Lower leg skin (tissue), 4 donors: ENCODE results near the gene MED25. TPM values are rescaled to one million over a fixed set of nuclear protein-coding genes. Genes with fewer than 3 reads are reported as not detected.

Source experiments
- DNase-seq, 2 donors: peaks; one replicate each; pipeline ENCODE4 v3.0.0-alpha.2; 2019; ENCODE audit warnings: low spot score in 2 of 2
- H3K4me3 ChIP-seq: fragments of 200-600 bp; sonication (generic); 2 replicates; pipeline ENCODE4 v1.5.1; 2017; ENCODE audit warnings: mild to moderate bottlenecking, low read depth; ENCODE audit not compliant: poor library complexity, severe bottlenecking
- POLR2A ChIP-seq, 2 donors: fragments of 450-650 bp; IDR thresholded peaks; one replicate each; pipeline ENCODE4 v1.6.1; 2016 to 2017; ENCODE audit warnings: antibody characterized with exemption in 2 of 2, mild to moderate bottlenecking in 1 of 2, moderate library complexity in 1 of 2
- WGBS, 2 donors: methylation state at CpG; one replicate each; pipeline ENCODE4 v1.1.5; 2018; 5-methylcytosine and 5-hydroxymethylcytosine counted together
- intact Hi-C: fragments of 100-400 bp; cut with DNase I; formaldehyde crosslinking; loops from one replicate; pipeline ENCODE4 v1.15.0; 2023; ENCODE audit warnings: low total_unique reads
- total RNA-seq, 4 donors: library from RNA; depleted of rRNA; stranded (reverse); fragments of >200 nt; gene quantifications; one replicate each; pipeline ENCODE4 v1.1.0, GENCODE V29; 2016
- TF ChIP-seq, protein P1 (sequence below), 3 donors: fragments of 450-650 bp; IDR thresholded peaks; one replicate each; pipeline ENCODE4 v1.5.1; 2016; ENCODE audit warnings: antibody characterized with exemption in 3 of 3, mild to moderate bottlenecking in 3 of 3, moderate library complexity in 2 of 3

MED25 gene
- total RNA-seq, 4 donors from 2014 or later, result 28.9 to 43.7 (median 30.8) TPM

DNA sequence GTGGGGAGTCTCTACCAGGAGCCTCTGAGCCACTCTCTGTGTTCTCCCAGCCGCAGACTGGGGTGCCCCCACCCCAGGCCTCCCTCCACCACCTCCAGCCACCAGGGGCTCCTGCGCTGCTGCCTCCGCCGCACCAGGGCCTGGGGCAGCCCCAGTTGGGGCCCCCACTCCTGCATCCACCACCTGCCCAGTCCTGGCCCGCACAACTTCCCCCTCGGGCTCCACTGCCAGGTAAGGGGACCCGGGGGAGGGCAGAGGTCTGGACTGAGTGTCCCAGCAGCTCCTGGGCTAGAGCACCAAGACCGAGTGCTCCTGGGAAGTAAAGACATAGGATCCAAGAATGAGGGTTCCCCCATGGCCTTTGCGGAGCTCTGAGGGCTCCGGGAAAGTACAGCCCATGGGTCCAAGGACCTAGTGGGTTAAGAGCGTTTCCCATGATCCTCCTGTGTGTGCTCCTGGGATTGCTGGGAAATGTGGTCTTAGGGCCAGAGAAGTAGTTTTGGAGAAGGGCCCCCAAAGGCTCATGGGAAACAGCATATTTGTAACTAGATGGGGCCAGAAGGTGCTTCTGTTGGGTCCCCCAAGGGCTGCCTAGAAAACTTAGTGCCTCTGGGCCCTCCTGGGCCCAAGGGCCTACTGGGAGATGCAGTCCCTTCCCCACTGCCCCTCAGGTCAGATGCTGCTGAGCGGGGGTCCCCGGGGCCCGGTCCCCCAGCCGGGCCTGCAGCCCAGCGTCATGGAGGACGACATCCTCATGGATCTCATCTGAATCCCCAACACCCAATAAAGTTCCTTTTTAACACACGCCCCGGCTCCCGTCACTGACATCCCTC, 18.3 kb downstream of the MED25 start:
- DNase-seq, result no peak
- 91 to 94% methylated on average over 15 to 20 of the region's 20 CpGs for WGBS, 2 donors
- intact Hi-C loops, result no loop called here
- H3K4me3 ChIP-seq, result no peak overlapping the region
- TF ChIP-seq, protein P1, sequence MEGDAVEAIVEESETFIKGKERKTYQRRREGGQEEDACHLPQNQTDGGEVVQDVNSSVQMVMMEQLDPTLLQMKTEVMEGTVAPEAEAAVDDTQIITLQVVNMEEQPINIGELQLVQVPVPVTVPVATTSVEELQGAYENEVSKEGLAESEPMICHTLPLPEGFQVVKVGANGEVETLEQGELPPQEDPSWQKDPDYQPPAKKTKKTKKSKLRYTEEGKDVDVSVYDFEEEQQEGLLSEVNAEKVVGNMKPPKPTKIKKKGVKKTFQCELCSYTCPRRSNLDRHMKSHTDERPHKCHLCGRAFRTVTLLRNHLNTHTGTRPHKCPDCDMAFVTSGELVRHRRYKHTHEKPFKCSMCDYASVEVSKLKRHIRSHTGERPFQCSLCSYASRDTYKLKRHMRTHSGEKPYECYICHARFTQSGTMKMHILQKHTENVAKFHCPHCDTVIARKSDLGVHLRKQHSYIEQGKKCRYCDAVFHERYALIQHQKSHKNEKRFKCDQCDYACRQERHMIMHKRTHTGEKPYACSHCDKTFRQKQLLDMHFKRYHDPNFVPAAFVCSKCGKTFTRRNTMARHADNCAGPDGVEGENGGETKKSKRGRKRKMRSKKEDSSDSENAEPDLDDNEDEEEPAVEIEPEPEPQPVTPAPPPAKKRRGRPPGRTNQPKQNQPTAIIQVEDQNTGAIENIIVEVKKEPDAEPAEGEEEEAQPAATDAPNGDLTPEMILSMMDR (IDR thresholded peaks at IDR 0.05), result no peak
- no peak for TF ChIP-seq POLR2A (IDR thresholded peaks at IDR 0.05)

DNA sequence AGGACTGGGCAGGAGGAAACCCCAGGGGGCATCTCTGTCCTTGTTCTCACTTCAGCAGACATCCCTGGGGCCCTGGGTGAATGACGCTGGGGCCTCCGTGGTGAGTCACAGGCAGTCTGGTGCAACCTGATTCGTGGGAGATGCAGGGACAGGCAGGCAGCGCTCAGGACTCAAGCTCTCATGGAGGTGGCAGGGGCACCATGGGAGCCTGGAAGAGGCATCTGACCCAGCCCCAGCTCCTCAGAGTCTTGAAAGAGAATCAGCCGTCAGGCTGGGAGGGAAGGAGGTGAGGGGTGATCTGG, 18.9 kb downstream of the MED25 start:
- DNase-seq, result no peak
- TF ChIP-seq, protein P1 (IDR thresholded peaks at IDR 0.05), result no peak
- no peak for TF ChIP-seq POLR2A (IDR thresholded peaks at IDR 0.05)
- WGBS, 2 donors, result 84 to 91% methylated on average over 3 to 5 of the region's 5 CpGs
- intact Hi-C loops, result no loop called here
- no peak overlapping the region for H3K4me3 ChIP-seq

GRCh38 chr19:49837425-49837824, 19.3 kb downstream of the MED25 start:
- no peak for DNase-seq
- TF ChIP-seq, protein P1 (IDR thresholded peaks at IDR 0.05), result no peak
- TF ChIP-seq POLR2A (IDR thresholded peaks at IDR 0.05), result no peak
- intact Hi-C loops, result no loop called here
- H3K4me3 ChIP-seq, result no peak overlapping the region
- WGBS, 2 donors, result 95 to 99% methylated on average over 9 of the region's 9 CpGs

GRCh38 chr19:49838885-49839588, 20.9 kb downstream of the MED25 start:
- intact Hi-C loops, result no loop called here
- 93 to 95% methylated on average over 18 of the region's 18 CpGs for WGBS, 2 donors
- no peak for TF ChIP-seq POLR2A (IDR thresholded peaks at IDR 0.05)
- TF ChIP-seq, protein P1 (IDR thresholded peaks at IDR 0.05), result no peak
- H3K4me3 ChIP-seq, result no peak overlapping the region
- DNase-seq, result no peak

DNA sequence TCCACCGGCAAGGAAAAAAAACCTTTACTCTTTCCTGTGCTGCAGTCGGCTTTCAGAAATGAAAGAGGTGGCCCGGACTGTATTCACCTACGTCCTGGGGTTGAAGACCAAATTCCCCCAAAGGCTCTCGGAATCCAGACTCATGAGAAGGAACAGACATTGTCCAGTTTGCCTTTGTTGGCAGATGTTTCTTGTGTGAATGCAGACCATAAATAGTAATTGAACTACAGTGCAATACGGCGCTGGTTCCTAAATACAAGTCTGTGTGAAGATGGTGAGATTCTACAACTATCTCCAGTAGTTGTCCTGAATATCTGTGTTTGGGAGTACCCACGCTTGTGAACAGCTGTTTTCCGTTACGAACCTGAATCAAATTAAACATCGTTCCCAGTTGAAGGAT, 21.6 kb downstream of the MED25 start:
- TF ChIP-seq POLR2A (IDR thresholded peaks at IDR 0.05), result no peak
- TF ChIP-seq, protein P1 (IDR thresholded peaks at IDR 0.05), result no peak

More for the DNA sequence above, 21.6 kb downstream of the MED25 start:
- intact Hi-C loops, result no loop called here
- H3K4me3 ChIP-seq, result no peak overlapping the region
- DNase-seq, result no peak
- 90 to 91% methylated on average over 11 of the region's 11 CpGs for WGBS, 2 donors
